Stomach (tissue), 9 donors: Measurements from ENCODE around the gene CHST11. TPM values are rescaled to one million over a fixed set of nuclear protein-coding genes. Genes with fewer than 3 reads are reported as not detected.

Source experiments
- DNase-seq, 2 donors: peaks; one replicate each; pipeline versions ENCODE4 v3.0.0 to v3.0.0-alpha.2; 2013 to 2019
- H3K27ac ChIP-seq, 5 donors: fragments of 200-600 bp in 4 of 5; sonication (generic) in 4 of 5; one replicate each; pipeline ENCODE4 v1.5.1; 2013 to 2019; ENCODE audit warnings: mild to moderate bottlenecking in 1 of 5, moderate library complexity in 1 of 5
- H3K27me3 ChIP-seq, 3 donors: fragments of 200-600 bp; sonication (generic); one replicate each; pipeline ENCODE4 v1.5.1; 2017 to 2019; ENCODE audit warnings: mixed run types in 1 of 3
- H3K36me3 ChIP-seq, 4 donors: fragments of 200-600 bp; sonication (generic); 1 replicate in 3 of 4; 2 replicates in 1 of 4; pipeline ENCODE4 v1.5.1; 2016 to 2019
- H3K4me1 ChIP-seq, 4 donors: fragments of 200-600 bp; sonication (generic); one replicate each; pipeline ENCODE4 v1.5.1; 2016 to 2019
- H3K4me3 ChIP-seq, 4 donors: fragments of 200-600 bp; sonication (generic) in 3 of 4; one replicate each; pipeline ENCODE4 v1.5.1; 2016 to 2019; ENCODE audit warnings: mild to moderate bottlenecking in 1 of 4
- H3K9me3 ChIP-seq, 4 donors: fragments of 200-600 bp; sonication (generic); one replicate each; pipeline ENCODE4 v1.5.1; 2016 to 2019
- EP300 ChIP-seq: sonication (generic); formaldehyde crosslinking; IDR thresholded peaks from one replicate; pipeline ENCODE4 v1.6.1; 2017; ENCODE audit warnings: antibody characterized with exemption
- POLR2A ChIP-seq, 4 donors: fragments of 450-650 bp; IDR thresholded peaks; one replicate each; pipeline ENCODE4 v1.6.1; 2016; ENCODE audit warnings: antibody characterized with exemption in 4 of 4, control low read depth in 2 of 4, mild to moderate bottlenecking in 1 of 4, moderate library complexity in 1 of 4
- POLR2AphosphoS5 ChIP-seq, 3 donors: sonication (generic); formaldehyde crosslinking; IDR thresholded peaks; one replicate each; pipeline ENCODE4 v1.6.1; 2016; ENCODE audit warnings: antibody characterized with exemption in 3 of 3
- WGBS, 5 donors: extraction: QIAGEN DNeasy Blood & Tissue Kit in 3 of 5; methylation state at CpG; one replicate each; pipeline versions ENCODE4 v1.1.5 to v1.1.7; 2013 to 2018; 5-methylcytosine and 5-hydroxymethylcytosine counted together
- intact Hi-C: fragments of 100-400 bp; cut with DNase I; formaldehyde crosslinking; loops from one replicate; pipeline ENCODE4 v1.15.1; 2023; ENCODE audit warnings: low total_unique reads
- polyA plus RNA-seq, 3 donors: library from polyadenylated mRNA; stranded (reverse); fragments of 200-250 nt; gene quantifications; one replicate each; pipeline ENCODE4 v1.2.3, GENCODE V29; 2013
- total RNA-seq, 5 donors: library from RNA; depleted of rRNA; stranded (reverse); fragments of >200 nt; gene quantifications; one replicate each; pipeline versions ENCODE4 v1.1.0 to v1.2.3, GENCODE V29; 2014 to 2016
- TF ChIP-seq, protein P1 (sequence below), 7 experiments: fragments of 450-650 bp in 4 of 7; fragments of 200-600 bp in 3 of 7; sonication (generic) in 3 of 7; IDR thresholded peaks; one replicate each; pipeline ENCODE4 v1.5.1; 2016 to 2019; ENCODE audit warnings: antibody characterized with exemption in 7 of 7, control low read depth in 2 of 7, mild to moderate bottlenecking in 1 of 7
- donor health status: healthy with polysubstance abuse.
- donor health status: Bipolar disorder and iron deficiency.
- donor health status: healthy.

The CHST11 gene
- total and polyA plus RNA-seq, 8 donors, result 2.3 to 192 (median 18.6) TPM

DNA sequence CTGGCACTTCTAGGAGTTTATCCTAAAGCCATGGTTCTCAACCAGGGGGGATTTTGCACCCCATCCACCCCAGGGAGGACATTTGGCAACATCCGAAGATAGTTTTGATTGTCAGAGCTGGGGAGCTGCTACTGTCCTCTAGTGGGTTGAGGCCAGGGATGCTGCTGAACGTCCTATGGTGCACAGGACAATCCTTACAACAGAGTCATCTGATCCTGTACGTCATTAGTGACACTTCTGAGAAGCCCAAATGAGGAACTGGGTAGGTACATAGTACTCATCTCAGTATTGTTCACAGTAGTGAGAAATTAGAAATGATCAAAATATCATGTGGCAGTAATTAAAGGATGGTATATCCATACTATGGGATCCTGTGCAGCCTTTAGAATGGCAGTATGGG, 185.1 kb downstream of the CHST11 start:
- TF ChIP-seq POLR2AphosphoS5 (IDR thresholded peaks at IDR 0.05), result peak in 1 of 3 donors; percentile 12
- TF ChIP-seq, protein P1, sequence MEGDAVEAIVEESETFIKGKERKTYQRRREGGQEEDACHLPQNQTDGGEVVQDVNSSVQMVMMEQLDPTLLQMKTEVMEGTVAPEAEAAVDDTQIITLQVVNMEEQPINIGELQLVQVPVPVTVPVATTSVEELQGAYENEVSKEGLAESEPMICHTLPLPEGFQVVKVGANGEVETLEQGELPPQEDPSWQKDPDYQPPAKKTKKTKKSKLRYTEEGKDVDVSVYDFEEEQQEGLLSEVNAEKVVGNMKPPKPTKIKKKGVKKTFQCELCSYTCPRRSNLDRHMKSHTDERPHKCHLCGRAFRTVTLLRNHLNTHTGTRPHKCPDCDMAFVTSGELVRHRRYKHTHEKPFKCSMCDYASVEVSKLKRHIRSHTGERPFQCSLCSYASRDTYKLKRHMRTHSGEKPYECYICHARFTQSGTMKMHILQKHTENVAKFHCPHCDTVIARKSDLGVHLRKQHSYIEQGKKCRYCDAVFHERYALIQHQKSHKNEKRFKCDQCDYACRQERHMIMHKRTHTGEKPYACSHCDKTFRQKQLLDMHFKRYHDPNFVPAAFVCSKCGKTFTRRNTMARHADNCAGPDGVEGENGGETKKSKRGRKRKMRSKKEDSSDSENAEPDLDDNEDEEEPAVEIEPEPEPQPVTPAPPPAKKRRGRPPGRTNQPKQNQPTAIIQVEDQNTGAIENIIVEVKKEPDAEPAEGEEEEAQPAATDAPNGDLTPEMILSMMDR (IDR thresholded peaks at IDR 0.05), result no peak
- Histone ChIP-seq H3K9me3 (no peaks in the 10 kb centered on the region), H3K36me3 (no peaks in the 10 kb centered on the region), H3K27me3 (no peaks in the 10 kb centered on the region), H3K4me3 (no peak overlapping the region), H3K4me1 (peaks cover 0 to 50% (median 17%) of the 10 kb centered on the region in 4 donors), H3K27ac (peak overlapping the region in 1 of 5 donors; percentile 72)
- intact Hi-C loops, result no loop called here
- DNase-seq, result peak in 1 of 2 donors; percentile 22
- 62 to 77% (median 71%) methylated on average over 3 of the region's 3 CpGs for WGBS, 5 donors

DNA sequence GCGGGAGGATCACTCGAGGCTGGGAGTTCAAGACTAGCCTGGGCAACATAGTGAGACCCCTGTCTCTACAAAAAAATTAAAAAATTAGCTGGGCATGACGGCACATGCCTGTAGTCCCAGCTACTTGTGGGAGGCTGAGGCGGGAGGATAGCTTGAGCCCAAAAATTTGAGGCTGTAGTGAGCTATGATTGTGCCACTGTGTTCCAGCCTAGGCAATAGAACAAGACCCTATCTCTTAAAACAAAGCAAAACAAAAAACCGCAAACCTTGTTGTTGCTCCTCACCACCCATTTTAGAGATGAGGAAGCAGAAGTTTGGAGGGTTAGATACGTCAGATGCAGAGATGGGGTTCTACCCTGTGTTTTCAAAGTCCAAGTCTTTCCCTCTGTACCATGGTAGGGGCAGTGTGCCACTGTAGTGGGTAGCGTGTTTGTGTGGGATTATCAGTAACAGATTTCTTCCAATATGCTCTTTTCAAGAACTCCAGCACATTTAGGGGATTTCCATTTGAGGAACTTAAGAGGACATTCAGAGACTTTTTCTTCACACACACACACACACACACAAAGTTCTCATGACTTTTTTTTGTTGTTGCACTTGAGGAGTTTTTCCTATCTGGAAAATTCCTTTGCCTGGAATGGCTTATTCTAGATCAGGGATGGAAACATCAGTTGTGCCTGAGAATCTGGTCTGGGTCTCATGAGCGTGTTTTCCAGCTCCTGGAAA, 186.5 kb downstream of the CHST11 start:
- 85 to 91% (median 87%) methylated on average over 8 of the region's 8 CpGs for WGBS, 5 donors
- no peaks in the 10 kb centered on the region for H3K36me3 ChIP-seq
- no peaks in the 10 kb centered on the region for H3K27me3 ChIP-seq
- H3K27ac ChIP-seq, result peak overlapping the region in 2 of 5 donors; percentile 71 to 72
- H3K4me1 ChIP-seq, result peaks cover 0 to 39% (median 14%) of the 10 kb centered on the region in 4 donors
- H3K4me3 ChIP-seq, result no peak overlapping the region
- no peaks in the 10 kb centered on the region for H3K9me3 ChIP-seq
- intact Hi-C loops, result no loop called here
- DNase-seq, result no peak
- no peak for TF ChIP-seq POLR2A (IDR thresholded peaks at IDR 0.05)
- no peak for TF ChIP-seq POLR2AphosphoS5 (IDR thresholded peaks at IDR 0.05)
- TF ChIP-seq EP300, result no peak
- TF ChIP-seq, protein P1 (IDR thresholded peaks at IDR 0.05), result no peak

DNA sequence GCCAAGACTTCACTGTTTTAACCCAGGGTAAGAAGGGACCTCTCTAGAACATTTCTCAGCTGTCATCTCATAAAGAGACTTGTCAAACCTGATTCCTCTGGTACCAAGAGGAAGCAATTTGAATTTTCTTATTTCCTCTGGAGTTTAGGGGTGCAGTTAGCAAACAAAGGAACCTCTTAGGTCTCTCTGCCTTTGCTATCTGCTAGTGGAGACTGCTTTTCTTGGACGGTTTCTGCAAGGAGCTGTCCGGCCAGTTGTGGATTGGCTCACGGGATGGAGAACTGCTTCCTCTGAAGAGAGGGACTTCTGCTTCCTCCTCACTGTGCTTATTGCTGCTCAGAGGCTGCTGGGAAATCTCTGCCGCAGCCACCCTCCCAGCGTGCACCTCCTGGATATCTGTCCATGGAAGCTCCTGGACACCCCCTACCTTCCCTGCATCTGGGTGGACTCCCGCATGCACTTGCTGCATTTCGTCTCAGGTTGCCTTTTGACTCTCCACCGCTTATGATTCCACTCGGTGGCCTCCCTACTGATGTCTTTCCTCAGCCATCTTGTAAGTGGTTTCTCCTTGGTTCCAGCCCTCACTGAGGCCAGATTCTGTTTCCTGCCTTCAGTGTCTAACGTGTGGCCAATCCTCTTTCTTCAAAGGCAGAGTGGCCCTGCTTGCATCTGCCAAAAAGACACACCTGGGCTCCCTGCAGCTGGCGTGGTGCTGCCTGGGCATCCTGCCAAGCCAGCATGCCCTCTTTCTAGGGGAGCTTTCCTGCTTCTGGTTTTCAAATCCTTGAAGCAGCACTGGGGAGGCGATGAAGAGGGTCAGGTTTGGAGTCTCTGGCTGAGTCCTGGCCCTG, 187.3 kb downstream of the CHST11 start:
- TF ChIP-seq POLR2A (IDR thresholded peaks at IDR 0.05), result no peak
- TF ChIP-seq, protein P1 (IDR thresholded peaks at IDR 0.05), result no peak
- no peak for TF ChIP-seq EP300
- TF ChIP-seq POLR2AphosphoS5 (IDR thresholded peaks at IDR 0.05), result no peak
- no peaks in the 10 kb centered on the region for H3K9me3 ChIP-seq
- DNase-seq, result peak in 1 of 2 donors; percentile 68
- whole genome bisulfite sequencing, 5 donors, result 52 to 67% (median 57%) methylated on average over 11 to 12 of the region's 12 CpGs
- intact Hi-C loops, result no loop called here
- peak overlapping the region in 1 of 4 donors; percentile 10 for H3K4me3 ChIP-seq
- no peaks in the 10 kb centered on the region for H3K27me3 ChIP-seq
- H3K27ac ChIP-seq, result peak overlapping the region in 2 of 5 donors; percentile 71 to 72
- no peaks in the 10 kb centered on the region for H3K36me3 ChIP-seq
- H3K4me1 ChIP-seq, result peaks cover 0 to 36% (median 17%) of the 10 kb centered on the region in 4 donors

DNA sequence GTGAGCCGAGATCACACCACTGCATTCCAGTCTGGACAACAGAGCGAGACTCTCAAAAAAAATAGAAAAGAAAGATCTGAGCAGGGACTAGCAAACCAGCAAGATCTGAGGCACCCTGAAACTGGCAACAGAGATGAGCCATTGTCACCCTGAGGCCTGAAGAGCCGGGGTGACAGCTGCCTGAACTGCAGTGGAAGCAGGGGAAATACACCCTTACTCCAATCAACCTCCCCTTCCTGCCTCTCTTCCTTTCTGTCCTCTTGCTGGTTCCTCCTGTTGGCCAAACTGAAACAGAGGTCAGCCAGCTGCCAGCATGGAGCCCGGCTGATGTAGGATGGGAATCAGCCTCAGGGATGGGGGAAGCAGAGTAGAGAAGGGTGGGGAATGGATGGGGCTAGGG, 192.0 kb downstream of the CHST11 start:
- no peak for TF ChIP-seq POLR2A (IDR thresholded peaks at IDR 0.05)
- TF ChIP-seq, protein P1 (IDR thresholded peaks at IDR 0.05), result no peak
- TF ChIP-seq EP300, result no peak
- TF ChIP-seq POLR2AphosphoS5 (IDR thresholded peaks at IDR 0.05), result no peak
- no peak for DNase-seq
- Histone ChIP-seq H3K4me3 (no peak overlapping the region), H3K27ac (peak overlapping the region in 2 of 5 donors; percentile 22 to 40), H3K9me3 (no peaks in the 10 kb centered on the region), H3K4me1 (peaks cover 0 to 51% (median 20%) of the 10 kb centered on the region in 4 donors), H3K27me3 (no peaks in the 10 kb centered on the region), H3K36me3 (no peaks in the 10 kb centered on the region)
- intact Hi-C loops, result no loop called here
- 73 to 93% (median 88%) methylated on average over 4 of the region's 4 CpGs for WGBS, 5 donors
